ENCODE data around the gene MBD2.

Gene MBD2

GRCh38 chr18:54202851-54203250 is 21.6 kb downstream of the MBD2 start:
- DNase-seq (ENCODE audit: low read depth in 2 of 3, low spot score in 2 of 3) = no peak

- DNase-seq (ENCODE audit: low read depth in 2 of 3, low spot score in 2 of 3) = no peak
These were observed 26.6 kb downstream of the MBD2 start for GRCh38 chr18:54197747-54198411.

DNA sequence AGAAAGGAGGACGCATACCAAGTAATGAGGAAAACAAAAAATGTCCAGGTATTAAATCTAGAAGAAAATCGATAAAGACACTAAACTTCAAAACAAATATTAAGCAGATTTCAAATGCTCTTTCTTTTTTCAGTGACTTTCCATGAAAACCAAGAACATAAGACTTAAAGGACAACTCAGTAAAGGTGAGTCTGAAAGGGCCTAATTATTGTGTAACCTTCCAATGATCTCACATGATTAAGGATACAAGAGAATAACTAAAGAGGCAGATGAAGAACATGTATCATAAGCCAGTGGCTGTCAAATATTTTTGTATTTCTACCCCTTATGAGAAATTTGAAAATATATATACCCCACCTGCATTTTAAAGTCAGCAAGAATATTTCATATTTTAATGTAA is 30.7 kb downstream of the MBD2 start:
- no peak for DNase-seq (ENCODE audit: low read depth in 2 of 3, low spot score in 2 of 3)

DNA sequence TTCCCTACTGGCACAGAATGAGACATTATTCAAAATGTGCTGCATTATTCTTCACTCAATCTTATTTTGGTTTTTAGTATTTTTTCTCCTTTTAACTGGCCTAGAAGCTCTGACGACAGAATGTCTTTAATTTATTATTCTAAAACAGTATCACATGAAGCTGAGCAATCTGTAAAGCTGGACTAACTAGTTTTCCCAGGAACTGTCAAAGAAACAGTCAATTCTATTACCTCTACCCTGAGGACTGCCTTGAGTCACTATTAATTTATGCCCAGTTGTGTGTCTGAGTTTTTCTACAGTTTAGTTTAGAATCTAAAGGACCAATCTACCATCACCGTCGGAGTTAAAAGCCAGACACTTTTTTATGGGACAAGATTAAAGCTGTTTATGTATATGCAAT is 31.6 kb downstream of the MBD2 start:
- DNase-seq (ENCODE audit: low read depth in 2 of 3, low spot score in 2 of 3) = no peak

DNA sequence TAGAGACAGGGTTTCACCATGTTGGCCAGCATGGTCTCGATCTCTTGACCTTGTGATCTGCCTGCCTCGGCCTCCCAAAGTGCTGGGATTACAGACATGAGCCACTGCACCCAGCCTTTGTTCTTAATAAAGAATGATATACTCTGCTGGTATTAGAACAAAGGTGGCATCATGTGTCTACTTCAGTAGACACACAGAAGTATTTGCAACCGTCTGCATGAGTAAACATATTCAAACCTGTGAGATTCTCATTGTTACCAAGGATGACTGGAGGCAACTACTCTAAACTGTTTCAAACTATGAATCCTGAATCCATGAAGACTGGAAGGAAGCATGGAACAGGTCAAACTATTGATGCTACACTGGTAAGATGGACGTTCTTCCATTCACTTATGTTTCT is 32.1 kb downstream of the MBD2 start:
- no peak for DNase-seq (ENCODE audit: low read depth in 2 of 3, low spot score in 2 of 3)

DNA sequence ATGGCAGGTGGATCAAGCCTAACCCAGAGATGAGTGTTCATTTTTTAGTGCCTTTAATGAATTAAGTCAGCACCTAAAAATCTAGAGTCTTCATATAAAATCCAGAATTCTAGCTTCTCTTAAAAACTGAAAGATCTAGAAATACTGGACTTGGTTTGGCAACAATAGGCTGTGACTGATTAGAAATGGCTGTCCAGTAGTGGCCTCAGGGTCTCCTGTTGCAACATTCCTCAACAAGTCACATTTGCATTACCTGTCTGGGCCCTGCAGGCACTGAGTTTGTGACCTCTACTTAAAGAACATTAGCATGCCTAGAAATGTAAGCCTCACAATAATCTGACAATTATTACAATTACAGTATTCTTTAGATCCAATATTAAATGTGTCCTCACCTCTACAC is 33.1 kb downstream of the MBD2 start:
- no peak for DNase-seq (ENCODE audit: low read depth in 2 of 3, low spot score in 2 of 3)

DNA sequence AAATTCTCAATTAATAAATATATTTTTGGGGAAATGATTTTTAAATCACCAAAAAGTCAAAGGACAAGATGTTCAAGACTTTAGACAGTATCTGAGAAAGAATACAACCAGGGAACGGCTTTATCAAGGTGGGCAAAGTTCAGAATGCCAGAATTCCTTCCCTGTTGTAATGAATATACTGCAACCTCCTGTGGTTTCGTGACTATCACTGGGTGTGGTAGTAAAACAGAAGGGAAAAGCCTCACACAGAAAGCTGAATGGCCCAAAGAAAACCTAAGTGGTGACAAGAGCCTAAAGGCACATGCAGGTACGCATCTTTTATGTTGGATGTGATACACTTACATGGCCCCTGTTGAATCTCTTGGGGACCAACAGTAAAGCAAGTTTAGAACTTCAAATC is 37.1 kb downstream of the MBD2 start:
- no peak for DNase-seq (ENCODE audit: low read depth in 2 of 3, low spot score in 2 of 3)

- no peak for DNase-seq (ENCODE audit: low read depth in 2 of 3, low spot score in 2 of 3)
These were observed 39.6 kb downstream of the MBD2 start for GRCh38 chr18:54184836-54185235.

DNA sequence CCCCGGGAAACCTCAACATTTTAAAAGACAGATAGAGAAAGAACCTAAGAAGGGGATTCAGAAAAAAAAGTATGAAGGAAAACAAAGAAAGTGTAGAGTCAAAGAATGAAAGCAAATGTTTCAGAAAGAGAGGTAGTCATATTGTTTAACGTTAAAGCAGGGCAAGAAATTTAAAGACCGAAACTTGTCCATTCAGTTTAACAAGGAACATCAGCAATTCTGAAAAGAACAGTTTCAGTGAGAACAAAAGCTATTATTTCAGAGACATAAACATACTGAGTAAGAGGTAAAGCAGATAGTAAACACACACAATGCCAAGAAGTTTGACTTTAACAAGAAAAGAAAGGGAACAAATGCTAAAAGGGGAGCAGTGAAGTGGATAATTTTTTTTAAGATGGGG is 41.1 kb downstream of the MBD2 start:
- DNase-seq (ENCODE audit: low read depth in 2 of 3, low spot score in 2 of 3) = no peak

DNA sequence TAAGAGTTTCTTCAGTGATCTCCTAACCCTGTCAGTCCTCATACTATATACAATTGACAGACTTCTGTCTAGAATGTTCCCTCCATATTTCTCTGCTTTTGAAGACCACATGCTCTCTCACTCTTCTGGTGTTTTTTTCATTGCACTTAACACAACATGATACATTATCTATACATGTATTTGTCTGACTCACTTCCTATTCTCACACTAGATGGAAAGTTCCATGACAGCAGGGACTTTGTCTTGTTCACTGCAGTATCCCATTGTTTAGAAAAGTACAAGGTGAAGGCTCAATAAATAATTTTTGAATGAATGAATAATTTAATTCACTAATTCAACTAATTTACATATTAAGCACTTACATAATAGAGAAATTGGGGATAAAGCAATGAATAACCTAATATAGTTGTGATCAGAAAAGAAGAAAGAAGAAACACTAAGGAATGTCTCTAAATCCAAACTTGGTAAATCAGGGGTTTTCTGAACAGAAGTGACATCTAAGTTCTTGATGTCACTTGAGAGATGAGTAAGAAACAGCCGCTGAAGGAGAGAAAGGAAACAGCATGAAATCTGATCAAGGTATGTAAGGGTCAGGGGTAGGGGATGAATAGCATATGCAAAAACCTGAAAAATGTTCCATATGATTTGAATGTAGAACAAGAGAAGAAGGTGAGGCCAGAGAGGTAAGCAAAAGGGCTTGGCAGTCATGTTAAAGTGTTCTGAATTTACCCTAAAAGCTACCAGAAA is 42.4 kb downstream of the MBD2 start:
- no peak for DNase-seq (ENCODE audit: low read depth in 2 of 3, low spot score in 2 of 3)

DNA sequence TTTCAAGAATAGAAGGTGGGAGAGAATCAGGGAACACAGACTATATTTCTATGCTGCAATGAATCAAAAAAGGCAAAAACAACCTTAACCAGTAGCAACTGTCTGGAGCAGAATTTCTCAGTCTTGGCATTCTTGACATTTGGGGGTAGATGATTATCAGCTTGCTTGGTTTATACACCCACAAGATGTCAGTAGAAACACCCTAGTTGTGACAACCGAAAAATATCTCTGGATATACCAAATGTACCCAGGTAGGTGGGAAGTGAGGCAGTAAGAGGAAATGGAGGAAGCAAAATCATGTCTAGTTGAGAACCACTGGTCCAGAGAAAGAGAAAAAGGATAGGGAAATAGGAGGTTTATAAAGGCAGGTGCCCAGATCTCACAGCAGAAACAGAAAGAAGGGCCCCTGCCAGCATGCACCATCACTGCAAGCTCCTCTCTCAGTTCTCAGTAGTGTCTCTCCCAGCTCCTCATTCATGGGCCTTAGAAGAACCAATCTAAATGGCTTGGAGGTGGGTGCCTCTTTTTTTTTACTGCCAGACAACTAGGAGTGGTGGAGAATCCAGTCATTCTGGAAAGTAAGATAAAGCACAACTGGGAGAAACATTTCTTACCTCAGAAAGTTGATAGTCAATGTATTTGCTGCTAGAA is 50.4 kb downstream of the MBD2 start:
- DNase-seq (ENCODE audit: low read depth in 2 of 3, low spot score in 2 of 3) = no peak

- no peak for DNase-seq (ENCODE audit: low read depth in 2 of 3, low spot score in 2 of 3)
These were observed 51.2 kb downstream of the MBD2 start for GRCh38 chr18:54173250-54173649.

DNA sequence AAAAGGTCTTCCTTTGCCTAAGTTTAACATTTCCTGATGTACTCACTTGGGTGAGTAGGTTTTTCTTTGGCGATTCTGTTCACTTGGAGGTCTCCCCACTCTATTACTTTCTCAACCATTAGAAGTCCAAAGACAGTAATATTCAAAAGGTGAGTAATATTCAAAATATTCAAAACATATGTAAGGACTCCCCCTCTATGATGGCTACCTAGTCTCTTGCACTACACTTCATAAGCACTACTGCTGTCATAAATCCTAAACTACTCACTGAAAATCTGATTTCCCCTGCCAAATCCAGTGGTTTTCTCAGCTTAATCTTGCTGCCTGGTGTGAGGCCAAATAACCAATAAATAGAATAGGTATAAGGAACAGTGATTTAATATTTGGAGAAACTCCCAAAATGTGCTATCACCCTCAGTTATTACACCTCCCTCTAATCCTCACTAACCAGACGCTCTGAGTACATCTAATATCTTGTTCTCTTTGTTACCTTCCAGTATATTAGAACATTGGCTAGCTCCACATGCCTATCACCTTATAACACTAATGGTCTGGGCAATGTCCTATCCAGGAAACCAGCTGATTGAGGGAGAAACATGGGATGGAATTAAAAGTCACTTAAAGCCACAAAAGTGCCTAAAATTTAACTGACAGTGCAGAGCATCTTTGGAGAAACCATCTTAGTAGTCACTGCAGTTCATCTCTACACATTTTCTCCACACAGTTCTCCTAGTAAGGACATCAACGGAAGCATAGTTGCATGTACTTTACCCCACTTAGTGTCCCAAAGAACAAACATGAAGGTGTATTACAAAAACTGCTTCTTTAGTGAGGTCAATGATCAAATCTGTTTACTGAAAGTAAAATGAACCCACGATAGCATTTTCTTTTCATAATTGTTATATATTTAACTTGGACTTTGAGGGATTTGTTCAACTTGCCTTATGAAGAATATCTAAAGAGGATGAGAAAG is 54.8 kb downstream of the MBD2 start:
- DNase-seq (ENCODE audit: low read depth in 2 of 3, low spot score in 2 of 3) = no peak

DNA sequence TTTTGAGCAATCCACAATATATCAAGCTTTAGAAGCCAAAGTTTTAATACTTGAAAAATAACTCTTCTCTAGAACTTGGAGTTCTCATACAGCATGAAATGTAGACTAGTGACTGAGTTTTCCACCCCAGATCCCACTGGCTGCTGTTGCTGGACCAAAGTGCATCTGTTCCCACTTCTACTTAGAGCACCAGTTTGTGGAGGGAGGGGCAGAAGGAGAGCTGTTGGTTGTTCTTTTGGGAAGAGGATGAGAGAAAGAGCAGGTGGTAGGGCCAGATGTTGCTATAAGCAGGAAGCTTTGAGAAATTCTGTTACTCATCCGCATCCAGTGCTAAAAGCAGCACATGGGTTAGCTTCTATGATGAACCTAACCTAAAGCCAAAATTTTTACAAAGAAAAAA is 59.0 kb downstream of the MBD2 start:
- no peak for DNase-seq (ENCODE audit: low read depth in 2 of 3, low spot score in 2 of 3)

DNA sequence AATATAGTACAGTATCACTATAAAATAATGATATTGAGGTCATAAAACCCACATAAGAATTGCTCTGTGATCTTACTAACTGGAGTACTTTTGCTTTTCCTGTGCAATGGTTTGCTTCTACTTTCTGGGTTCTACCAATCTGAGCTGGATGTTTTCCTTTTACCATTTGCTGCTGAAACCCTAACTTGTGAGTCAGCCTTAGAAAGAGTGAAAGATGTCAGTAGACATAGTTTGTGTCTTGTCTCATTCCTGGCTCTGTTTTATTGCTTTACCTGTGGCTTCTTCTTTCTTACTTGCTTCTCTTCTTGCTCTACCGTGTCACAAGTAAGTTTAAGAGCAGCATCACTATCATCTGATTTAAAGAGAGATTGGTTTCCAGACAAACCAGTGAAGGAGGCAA is 61.0 kb downstream of the MBD2 start:
- DNase-seq (ENCODE audit: low read depth in 2 of 3, low spot score in 2 of 3) = no peak

- DNase-seq (ENCODE audit: low read depth in 2 of 3, low spot score in 2 of 3) = no peak
These were observed 62.0 kb downstream of the MBD2 start for GRCh38 chr18:54162431-54162830.

GRCh38 chr18:54161267-54161666 is 63.2 kb downstream of the MBD2 start:
- no peak for DNase-seq (ENCODE audit: low read depth in 2 of 3, low spot score in 2 of 3)

- no peak for DNase-seq (ENCODE audit: low read depth in 2 of 3, low spot score in 2 of 3)
These were observed 64.6 kb downstream of the MBD2 start for GRCh38 chr18:54159906-54160305.

DNA sequence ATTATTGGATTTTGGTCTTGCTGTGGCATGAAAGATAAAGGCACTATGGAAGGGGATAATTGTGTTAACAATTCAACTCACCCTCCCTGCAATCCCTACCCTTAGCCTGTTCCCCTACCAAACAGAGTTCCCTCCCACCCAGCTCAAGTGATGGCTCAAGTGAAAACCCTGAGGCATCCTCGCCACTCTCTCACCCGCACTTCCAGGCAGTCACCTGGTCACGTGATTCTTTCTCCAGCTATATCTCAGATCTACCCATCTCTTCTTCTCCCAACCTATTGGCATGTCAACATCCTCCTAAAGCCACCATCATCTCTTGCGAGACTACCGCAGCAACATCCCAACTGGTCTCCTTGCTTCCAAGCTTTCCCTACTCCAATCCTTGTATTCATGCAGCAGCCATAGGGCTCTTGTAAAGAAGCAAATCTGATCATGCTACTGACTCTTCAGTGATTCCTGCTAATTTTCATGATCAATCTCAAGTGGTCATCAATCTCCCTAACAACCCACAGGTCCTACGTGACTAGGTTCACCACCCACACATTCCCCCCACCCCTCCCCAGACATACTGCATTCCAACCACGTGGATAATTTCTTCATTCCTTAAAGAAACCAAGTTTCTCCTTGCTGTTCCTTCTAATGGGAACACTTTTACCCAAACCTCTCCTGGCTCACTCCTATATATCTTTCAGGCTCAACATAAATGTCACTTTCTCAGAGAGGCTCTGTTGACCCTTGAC is 66.7 kb downstream of the MBD2 start:
- DNase-seq (ENCODE audit: low read depth in 2 of 3, low spot score in 2 of 3) = no peak

- DNase-seq (ENCODE audit: low read depth in 2 of 3, low spot score in 2 of 3) = no peak
These were observed 69.1 kb downstream of the MBD2 start for GRCh38 chr18:54155412-54155811.

DNA sequence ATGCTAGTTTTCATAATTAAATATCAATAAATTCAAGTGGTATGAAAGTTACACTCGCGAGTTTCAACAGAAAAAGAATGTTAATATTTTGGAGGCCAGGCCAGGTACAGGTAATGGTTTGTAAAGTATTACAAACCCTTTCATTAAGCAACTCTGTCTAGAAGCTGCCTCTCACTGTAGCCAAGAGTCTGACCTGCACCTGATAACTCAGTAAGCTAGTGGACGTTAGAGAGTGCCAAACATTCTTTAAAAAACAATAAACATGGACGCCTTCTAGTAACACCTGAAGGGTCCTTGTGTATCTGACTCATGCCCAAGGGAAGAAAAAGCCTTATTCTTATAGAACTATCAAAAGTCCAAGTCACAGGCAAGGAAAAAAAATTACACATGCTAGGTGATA is 70.2 kb downstream of the MBD2 start:
- no peak for DNase-seq (ENCODE audit: low read depth in 2 of 3, low spot score in 2 of 3)
